GM23338 (cell line): Measurements from ENCODE around the gene CRYZL1. TPM values are rescaled to one million over a fixed set of nuclear protein-coding genes. Genes with fewer than 3 reads are reported as not detected.

Source experiments
- CREB1 ChIP-seq: fragments of 250-450 bp; sonication (Bioruptor Pico); IDR thresholded peaks from 2 replicates; pipeline ENCODE4 v1.5.0; 2020; ENCODE audit warnings: low read depth, mild to moderate bottlenecking, moderate library complexity
- EZH2 ChIP-seq: fragments of 200-600 bp; sonication (generic); IDR thresholded peaks from one replicate; pipeline ENCODE4 v1.8.0; 2017; ENCODE audit warnings: antibody characterized with exemption, mild to moderate bottlenecking, low read depth; ENCODE audit not compliant: unreplicated experiment
- JUNB ChIP-seq: IDR thresholded peaks from one replicate; pipeline ENCODE4 v1.6.1; 2016; ENCODE audit warnings: antibody characterized with exemption; ENCODE audit not compliant: unreplicated experiment
- NANOG ChIP-seq: IDR thresholded peaks from 2 replicates; pipeline ENCODE4 v1.6.1; 2016; ENCODE audit warnings: antibody characterized with exemption, borderline replicate concordance
- POLR2AphosphoS5 ChIP-seq: IDR thresholded peaks from 2 replicates; pipeline ENCODE4 v1.6.1; 2016; ENCODE audit warnings: antibody characterized with exemption, low read depth
- ZNF114 ChIP-seq: fragments of 250-450 bp; sonication (Bioruptor Pico); IDR thresholded peaks from 2 replicates; pipeline ENCODE4 v1.5.0; 2020; ENCODE audit warnings: mild to moderate bottlenecking, moderate library complexity
- ZNF331 ChIP-seq: fragments of 250-450 bp; sonication (Bioruptor Pico); IDR thresholded peaks from 2 replicates; pipeline ENCODE4 v1.5.0; 2020; ENCODE audit warnings: low read depth, mild to moderate bottlenecking, moderate library complexity
- polyA plus RNA-seq: library from polyadenylated mRNA; unstranded; fragments of >200 nt; fragmentation: Nextera tagmentation; extraction: Ambion mirVana; gene quantifications from 2 replicates; pipeline ENCODE4 v1.2.1, GENCODE V29; 2016
- total RNA-seq: library from RNA; depleted of rRNA; stranded (reverse); fragments of >200 nt; shearing (Covaris generic); gene quantifications from 2 replicates; pipeline ENCODE4 v1.2.3, GENCODE V29; 2014
- TF ChIP-seq, protein P1 (sequence below): fragments of 250-450 bp; sonication (Bioruptor Pico); IDR thresholded peaks from 2 replicates; pipeline ENCODE4 v1.5.0; 2020; ENCODE audit warnings: mild to moderate bottlenecking, moderate library complexity
- TF ChIP-seq, protein P2 (sequence below), 2 experiments: fragments of 200-600 bp in 1 of 2; sonication (generic) in 1 of 2; conservative IDR thresholded peaks; 2 replicates each; pipeline versions ENCODE4 v1.5.1 to v1.6.1; 2016 to 2017; ENCODE audit warnings: antibody characterized with exemption in 2 of 2, low read depth in 2 of 2, mild to moderate bottlenecking in 2 of 2, moderate library complexity in 1 of 2
- TF ChIP-seq, protein P3 (sequence below): IDR thresholded peaks from one replicate; pipeline ENCODE4 v1.6.1; 2018; ENCODE audit warnings: antibody characterized with exemption; ENCODE audit not compliant: unreplicated experiment

CRYZL1 gene
- total and polyA plus RNA-seq, 2 experiments from 2014 or later = 23.8 to 40.5 TPM

DNA sequence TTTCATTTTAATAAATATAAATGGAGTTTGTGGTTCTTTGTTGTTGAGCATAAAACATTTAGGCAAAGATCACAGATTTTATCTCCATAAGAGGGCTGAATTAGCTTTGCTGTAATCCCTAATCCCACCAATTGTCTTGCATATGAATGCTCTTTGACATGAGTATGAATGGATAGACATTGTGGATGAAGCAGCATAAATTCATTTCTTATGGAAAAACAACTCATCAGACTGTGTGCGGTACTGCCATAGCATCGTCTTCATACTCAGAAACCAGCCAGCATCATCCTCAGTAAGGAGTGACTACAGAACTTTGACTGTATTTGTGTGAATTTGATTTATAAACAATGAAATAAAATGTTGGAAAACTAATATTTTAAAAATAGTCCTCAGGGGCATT is 79.2 kb downstream of the CRYZL1 start (continued):
- TF ChIP-seq, protein P1, sequence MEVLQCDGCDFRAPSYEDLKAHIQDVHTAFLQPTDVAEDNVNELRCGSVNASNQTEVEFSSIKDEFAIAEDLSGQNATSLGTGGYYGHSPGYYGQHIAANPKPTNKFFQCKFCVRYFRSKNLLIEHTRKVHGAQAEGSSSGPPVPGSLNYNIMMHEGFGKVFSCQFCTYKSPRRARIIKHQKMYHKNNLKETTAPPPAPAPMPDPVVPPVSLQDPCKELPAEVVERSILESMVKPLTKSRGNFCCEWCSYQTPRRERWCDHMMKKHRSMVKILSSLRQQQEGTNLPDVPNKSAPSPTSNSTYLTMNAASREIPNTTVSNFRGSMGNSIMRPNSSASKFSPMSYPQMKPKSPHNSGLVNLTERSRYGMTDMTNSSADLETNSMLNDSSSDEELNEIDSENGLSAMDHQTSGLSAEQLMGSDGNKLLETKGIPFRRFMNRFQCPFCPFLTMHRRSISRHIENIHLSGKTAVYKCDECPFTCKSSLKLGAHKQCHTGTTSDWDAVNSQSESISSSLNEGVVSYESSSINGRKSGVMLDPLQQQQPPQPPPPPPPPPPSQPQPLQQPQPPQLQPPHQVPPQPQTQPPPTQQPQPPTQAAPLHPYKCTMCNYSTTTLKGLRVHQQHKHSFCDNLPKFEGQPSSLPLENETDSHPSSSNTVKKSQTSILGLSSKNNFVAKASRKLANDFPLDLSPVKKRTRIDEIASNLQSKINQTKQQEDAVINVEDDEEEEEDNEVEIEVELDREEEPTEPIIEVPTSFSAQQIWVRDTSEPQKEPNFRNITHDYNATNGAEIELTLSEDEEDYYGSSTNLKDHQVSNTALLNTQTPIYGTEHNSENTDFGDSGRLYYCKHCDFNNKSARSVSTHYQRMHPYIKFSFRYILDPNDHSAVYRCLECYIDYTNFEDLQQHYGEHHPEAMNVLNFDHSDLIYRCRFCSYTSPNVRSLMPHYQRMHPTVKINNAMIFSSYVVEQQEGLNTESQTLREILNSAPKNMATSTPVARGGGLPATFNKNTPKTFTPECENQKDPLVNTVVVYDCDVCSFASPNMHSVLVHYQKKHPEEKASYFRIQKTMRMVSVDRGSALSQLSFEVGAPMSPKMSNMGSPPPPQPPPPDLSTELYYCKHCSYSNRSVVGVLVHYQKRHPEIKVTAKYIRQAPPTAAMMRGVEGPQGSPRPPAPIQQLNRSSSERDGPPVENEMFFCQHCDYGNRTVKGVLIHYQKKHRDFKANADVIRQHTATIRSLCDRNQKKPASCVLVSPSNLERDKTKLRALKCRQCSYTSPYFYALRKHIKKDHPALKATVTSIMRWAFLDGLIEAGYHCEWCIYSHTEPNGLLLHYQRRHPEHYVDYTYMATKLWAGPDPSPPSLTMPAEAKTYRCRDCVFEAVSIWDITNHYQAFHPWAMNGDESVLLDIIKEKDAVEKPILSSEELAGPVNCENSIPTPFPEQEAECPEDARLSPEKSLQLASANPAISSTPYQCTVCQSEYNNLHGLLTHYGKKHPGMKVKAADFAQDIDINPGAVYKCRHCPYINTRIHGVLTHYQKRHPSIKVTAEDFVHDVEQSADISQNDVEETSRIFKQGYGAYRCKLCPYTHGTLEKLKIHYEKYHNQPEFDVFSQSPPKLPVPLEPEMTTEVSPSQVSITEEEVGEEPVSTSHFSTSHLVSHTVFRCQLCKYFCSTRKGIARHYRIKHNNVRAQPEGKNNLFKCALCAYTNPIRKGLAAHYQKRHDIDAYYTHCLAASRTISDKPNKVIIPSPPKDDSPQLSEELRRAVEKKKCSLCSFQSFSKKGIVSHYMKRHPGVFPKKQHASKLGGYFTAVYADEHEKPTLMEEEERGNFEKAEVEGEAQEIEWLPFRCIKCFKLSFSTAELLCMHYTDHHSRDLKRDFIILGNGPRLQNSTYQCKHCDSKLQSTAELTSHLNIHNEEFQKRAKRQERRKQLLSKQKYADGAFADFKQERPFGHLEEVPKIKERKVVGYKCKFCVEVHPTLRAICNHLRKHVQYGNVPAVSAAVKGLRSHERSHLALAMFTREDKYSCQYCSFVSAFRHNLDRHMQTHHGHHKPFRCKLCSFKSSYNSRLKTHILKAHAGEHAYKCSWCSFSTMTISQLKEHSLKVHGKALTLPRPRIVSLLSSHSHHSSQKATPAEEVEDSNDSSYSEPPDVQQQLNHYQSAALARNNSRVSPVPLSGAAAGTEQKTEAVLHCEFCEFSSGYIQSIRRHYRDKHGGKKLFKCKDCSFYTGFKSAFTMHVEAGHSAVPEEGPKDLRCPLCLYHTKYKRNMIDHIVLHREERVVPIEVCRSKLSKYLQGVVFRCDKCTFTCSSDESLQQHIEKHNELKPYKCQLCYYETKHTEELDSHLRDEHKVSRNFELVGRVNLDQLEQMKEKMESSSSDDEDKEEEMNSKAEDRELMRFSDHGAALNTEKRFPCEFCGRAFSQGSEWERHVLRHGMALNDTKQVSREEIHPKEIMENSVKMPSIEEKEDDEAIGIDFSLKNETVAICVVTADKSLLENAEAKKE (CRISPR knock-in tag) = no peak
- TF ChIP-seq, protein P2, sequence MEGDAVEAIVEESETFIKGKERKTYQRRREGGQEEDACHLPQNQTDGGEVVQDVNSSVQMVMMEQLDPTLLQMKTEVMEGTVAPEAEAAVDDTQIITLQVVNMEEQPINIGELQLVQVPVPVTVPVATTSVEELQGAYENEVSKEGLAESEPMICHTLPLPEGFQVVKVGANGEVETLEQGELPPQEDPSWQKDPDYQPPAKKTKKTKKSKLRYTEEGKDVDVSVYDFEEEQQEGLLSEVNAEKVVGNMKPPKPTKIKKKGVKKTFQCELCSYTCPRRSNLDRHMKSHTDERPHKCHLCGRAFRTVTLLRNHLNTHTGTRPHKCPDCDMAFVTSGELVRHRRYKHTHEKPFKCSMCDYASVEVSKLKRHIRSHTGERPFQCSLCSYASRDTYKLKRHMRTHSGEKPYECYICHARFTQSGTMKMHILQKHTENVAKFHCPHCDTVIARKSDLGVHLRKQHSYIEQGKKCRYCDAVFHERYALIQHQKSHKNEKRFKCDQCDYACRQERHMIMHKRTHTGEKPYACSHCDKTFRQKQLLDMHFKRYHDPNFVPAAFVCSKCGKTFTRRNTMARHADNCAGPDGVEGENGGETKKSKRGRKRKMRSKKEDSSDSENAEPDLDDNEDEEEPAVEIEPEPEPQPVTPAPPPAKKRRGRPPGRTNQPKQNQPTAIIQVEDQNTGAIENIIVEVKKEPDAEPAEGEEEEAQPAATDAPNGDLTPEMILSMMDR (conservative IDR thresholded peaks at IDR 0.05; ENCODE audit: low read depth in 2 of 2) = no peak
- TF ChIP-seq JUNB (no peak), POLR2AphosphoS5 (no peak), EZH2 (no peak), CREB1 (CRISPR knock-in tag) (no peak), ZNF331 (CRISPR knock-in tag) (no peak), NANOG (no peak), ZNF114 (CRISPR knock-in tag) (no peak)
- TF ChIP-seq, protein P3, sequence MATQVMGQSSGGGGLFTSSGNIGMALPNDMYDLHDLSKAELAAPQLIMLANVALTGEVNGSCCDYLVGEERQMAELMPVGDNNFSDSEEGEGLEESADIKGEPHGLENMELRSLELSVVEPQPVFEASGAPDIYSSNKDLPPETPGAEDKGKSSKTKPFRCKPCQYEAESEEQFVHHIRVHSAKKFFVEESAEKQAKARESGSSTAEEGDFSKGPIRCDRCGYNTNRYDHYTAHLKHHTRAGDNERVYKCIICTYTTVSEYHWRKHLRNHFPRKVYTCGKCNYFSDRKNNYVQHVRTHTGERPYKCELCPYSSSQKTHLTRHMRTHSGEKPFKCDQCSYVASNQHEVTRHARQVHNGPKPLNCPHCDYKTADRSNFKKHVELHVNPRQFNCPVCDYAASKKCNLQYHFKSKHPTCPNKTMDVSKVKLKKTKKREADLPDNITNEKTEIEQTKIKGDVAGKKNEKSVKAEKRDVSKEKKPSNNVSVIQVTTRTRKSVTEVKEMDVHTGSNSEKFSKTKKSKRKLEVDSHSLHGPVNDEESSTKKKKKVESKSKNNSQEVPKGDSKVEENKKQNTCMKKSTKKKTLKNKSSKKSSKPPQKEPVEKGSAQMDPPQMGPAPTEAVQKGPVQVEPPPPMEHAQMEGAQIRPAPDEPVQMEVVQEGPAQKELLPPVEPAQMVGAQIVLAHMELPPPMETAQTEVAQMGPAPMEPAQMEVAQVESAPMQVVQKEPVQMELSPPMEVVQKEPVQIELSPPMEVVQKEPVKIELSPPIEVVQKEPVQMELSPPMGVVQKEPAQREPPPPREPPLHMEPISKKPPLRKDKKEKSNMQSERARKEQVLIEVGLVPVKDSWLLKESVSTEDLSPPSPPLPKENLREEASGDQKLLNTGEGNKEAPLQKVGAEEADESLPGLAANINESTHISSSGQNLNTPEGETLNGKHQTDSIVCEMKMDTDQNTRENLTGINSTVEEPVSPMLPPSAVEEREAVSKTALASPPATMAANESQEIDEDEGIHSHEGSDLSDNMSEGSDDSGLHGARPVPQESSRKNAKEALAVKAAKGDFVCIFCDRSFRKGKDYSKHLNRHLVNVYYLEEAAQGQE = no peak
